HG03378 (cell line): ENCODE data around the gene CAVIN1.
"Not testable (repeated sequence)": the region's sequence is repeated elsewhere in the genome, so short reads cannot be mapped to it uniquely, and the experiment has no call there.

Experiments
- ATAC-seq: cut with Tn5 transposase; IDR thresholded peaks from one replicate; pipeline ENCODE4 v1.9.1; 2021; ENCODE audit warnings: mild to moderate bottlenecking, moderate library complexity; ENCODE audit not compliant: unreplicated experiment

Gene CAVIN1, protein sequence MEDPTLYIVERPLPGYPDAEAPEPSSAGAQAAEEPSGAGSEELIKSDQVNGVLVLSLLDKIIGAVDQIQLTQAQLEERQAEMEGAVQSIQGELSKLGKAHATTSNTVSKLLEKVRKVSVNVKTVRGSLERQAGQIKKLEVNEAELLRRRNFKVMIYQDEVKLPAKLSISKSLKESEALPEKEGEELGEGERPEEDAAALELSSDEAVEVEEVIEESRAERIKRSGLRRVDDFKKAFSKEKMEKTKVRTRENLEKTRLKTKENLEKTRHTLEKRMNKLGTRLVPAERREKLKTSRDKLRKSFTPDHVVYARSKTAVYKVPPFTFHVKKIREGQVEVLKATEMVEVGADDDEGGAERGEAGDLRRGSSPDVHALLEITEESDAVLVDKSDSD

DNA sequence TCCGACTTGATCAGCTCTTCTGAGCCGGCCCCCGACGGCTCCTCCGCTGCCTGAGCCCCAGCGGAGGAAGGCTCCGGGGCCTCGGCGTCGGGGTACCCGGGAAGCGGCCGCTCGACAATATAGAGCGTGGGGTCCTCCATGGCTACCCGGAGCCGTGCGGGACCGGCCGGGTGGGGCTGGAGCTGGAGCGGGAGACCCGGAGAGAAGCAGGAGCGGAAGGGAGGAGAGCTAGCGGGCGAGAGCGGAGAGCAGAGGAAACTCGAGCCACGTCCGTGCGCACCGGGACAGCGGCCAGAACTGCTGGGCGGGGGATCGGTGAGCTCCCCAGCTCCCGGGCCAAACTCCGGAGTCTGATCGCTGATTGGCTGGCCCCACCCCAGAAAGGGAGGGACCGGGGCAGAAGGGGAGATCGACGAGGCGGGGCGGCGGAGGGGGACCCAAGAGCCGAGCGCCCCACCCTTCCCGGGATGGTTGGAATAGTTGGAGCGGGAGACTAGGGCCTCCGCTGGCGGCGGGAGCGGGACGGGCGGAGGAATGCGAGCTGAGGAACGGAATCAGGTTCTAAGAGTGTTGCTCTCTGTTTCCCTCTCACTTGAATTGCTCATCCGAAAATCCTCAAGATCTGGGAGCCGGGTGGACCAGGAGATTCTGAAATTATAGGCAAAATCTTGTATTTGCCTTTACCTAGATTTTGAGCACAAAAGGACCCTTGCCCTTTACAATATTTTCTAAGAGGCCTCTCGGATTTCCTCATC lies at the start of gene CAVIN1:
CAVIN1 (minus strand) TSS at position 299 of the 755 bp plus-strand sequence; CDS start at position 140, 159 bp downstream.
- ATAC-seq: no peak

DNA sequence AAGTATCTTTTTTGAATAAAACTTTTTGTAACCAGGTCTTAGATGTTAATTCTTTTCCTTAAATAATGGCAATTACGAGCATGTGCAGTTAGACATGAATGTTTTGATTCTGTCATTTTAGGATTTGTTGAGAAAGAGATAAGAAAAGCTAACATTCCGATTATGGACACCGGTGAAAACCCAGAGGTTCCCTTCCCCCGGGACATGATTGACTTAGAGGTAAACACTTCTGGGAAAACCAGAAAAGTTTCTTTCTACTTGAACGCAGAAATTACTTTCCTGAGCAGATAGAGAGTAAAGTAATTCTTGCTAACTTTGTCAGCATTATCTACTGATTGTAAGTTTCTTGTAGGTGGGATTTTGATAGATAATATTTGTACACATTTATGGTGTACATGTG lies 44.8 kb upstream of the CAVIN1 start:
- ATAC-seq: no peak

DNA sequence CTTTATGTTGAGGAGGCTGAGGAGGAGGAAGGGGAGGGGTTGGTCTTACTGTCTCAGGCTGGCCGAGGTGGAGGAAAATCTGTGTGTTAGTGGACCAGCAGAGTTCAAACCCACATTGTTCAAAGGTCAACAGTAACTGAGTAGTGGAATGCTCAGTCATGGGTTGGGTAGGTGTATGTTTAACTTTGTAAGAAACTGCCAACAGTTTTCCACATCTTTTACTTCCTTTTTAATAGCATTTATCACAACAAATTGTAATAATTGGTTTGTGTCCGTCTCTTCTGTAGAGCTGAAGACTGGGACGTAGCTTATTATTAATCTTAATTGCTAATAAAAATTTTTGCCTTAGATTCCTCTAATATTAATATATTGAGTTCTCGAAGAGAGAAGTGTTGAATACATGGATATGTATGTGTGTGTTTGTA lies 40.9 kb upstream of the CAVIN1 start:
- no peak for ATAC-seq

DNA sequence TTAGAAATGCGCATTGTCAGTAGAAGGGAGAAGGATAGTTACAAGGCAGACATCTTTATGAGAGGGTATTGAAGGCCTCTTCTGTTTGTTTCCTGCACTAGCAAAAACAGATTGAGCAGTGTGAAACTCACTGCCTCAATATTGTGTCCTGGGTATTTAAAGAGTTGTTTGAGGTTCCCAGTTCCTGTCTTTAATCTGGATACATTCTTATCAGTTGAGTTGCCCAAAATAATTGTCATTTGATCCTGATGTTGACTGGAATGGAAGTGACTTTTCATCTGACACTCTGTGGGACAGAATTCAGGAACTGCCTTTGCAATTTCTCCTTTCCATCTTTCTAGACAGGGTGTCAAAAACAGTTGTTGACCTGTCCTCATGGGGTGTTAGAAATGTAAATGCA lies 37.3 kb upstream of the CAVIN1 start:
- ATAC-seq: no peak

DNA sequence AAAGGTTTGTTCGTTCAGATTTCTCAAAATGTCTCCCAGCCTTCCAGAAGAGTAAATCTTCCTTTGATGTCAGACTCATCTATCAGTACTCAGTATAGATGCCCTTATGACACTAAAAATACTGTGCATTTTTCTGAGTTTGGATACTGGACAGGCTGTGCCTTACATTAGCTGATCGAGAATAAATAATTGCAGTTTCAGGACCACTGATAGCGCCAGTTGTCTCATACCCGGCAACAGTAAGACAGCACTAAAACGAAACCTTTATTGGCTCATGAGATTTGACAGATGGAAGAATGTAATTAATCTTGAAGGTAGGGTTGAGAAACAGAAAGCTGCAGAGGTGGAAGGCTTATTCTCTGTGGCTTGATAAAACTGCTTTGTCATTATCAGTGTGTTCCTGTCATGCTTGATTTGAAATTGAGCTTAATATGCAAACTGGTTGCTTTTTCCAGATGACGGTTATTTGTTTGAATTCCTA lies 36.8 kb upstream of the CAVIN1 start:
- ATAC-seq: no peak

DNA sequence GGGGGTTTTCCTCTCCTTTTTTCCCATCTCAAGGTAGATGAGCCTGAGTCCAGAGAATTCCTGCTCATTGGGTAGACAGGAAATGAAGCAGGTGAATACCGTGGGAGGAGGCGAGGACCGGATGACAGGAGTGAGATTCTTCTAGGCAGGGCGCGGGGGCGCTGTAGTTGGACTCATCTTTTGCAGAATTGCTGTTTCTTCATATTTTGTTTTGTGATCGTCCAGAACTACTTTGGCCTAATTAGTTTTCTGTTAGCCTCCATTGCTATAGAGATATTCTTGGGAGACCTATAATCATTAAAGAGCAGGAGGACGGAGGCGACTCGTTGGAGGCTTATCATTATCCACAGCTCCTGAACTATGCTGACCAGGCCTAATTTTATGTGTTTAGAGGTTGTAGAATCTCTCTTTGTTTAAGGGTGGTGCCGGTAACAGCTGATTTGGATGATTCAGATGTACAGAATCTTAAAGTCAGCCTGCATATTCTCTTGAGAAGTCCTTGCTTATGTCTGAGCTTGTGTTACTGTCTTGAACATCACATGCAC lies 36.3 kb upstream of the CAVIN1 start:
- ATAC-seq: no peak

DNA sequence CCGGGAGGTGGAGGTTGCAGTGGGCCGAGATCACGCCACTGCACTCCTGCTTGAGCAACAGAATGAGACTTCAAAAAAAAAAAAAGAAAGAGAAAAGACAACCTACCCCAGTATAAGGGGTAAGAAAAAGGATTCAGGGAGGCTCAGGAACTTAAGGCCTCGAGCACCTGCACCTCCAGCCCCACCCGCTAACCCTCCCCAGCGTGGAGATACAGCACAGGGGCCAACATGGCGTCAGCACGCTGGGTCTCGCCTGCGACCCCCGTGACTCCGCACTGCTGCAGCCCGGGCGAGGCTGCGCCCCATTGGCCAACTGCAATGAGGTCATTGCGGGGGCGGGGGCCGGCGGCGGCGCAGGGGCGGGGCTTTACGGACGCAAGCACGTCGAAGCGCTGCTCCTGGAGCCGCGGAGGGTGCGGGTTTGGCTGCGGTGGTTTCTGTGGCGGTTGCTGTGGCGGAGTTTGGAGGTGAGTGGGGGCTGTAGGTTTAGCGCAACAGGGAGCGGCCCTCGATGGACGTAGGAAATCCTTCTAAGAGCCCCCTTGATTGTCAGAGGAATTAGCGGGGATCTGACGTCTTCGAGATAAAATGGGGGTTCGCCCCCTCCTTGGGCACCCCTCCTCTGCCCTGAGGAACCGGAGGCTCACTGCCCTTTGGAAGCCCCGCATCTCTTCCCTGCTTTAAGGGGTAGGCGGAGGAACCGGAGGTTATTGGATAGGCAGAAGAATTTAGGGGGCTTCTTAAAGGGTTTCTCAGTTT lies 35.6 kb upstream of the CAVIN1 start, which contains the start of gene ATP6V0A1:
ATP6V0A1 (plus strand) TSS at position 382 of the 759 bp plus-strand sequence. CDS start 2,017 bp downstream, outside the sequence.
- ATAC-seq: peak; percentile 38

DNA sequence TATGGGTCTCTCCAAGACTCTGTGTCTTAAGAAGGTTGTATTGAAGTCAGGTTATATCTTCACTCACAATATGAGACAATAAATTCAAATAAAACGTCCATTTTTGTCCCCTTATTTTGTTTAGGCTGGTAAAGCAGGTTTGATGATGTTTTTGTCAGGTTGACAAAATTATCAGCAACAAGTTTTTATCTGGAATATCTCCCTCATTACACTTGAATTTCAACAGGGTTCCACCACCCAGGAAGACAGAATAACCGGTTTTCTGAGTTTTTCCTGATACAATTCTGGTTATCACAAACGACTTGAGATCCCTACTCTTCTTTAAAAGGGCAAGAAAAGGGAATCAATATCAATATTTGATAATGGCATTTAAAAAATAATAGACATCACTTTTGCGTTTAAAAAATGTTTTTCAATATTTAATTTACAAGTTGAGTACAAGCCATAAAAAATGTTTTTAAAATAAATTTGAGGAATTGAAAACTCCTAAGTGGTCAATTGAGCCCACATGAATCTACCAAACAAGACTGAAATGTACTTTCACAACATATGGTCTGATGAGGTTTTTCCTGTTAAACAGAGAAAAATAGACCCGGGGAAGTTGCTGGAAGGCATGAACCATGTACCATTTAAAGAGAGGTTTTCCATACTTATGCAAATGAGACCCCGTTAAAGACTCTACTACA lies 34.2 kb upstream of the CAVIN1 start:
- no peak for ATAC-seq

DNA sequence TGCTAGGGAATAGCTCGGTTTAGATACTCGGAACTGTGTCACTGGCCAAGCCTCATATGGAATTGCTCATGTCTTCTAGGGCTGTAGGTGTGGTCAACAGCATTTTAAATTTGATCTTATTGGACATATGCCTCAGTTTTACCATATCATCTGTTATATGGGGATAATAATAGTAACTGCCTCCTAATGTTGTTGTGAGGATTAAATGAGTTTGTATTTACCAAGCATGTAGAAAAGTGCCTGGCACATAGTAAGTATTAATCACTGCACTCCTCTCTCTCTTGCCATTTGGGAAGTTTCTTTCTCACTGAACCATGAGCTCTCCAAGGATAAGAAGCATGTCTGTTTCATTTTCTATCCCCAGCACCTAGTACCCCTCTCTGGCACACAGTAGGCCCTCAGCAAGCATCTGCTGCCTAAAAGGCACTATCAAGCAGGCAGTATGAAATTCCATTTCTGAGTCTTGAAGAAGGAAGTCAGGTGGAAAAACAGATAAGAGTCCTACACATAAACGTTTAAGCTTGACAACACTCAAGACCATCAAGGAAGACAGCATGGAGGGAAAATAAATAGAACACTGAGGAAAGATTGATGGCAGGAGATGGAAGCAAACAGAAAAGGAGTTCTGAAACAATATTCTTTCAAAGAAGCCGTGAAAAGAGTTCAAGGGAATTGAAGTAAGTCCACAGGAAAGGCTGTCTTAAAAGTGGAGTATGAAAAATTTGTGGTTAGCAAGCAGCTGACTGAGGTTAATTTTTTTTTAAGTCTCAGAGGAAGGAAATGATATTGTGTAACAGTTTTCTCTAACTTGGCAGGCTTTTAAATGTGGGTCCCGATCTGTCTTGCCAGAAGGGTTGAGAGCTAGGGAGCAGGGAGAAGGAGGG lies 33.4 kb upstream of the CAVIN1 start:
- peak; percentile 35 for ATAC-seq

DNA sequence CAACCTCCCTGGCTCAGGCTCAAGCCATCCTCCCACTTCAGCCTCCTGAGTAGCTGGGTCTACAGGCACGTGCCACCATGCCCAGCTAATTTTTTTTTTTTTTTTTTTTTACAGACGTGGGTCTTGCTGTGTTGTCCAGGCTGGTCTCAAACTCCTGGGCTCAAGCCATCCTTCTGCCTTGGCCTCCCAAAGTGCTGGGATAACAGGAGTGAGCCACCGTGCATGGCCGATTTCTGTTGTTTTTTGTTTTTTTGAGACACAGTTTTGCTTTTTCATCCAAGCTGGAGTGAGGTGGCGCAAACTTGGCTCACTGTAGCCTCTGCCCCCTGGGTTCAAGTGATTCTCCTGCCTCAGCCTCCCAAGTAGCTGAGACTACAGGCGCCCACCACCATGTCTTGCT lies 31.9 kb upstream of the CAVIN1 start:
- not testable (repeated sequence) for ATAC-seq

DNA sequence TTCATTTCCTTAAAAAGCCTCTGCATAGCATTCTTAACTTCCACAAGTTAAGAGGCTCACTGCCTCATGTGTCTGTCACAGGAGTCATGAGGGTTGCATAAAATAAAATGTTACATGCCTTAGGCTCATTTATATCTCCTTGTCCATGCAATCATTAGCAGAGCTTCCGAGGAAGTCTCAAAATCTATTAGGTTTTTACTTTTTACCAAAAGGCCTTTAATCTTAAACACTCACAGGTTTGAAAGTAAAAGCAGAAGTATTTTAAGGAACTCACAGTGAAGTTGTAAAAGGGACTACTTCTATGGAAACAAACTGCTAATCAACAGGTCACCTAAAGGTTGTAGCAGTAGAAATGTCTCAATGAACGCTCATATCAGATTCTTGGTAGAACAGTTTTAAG lies 30.4 kb upstream of the CAVIN1 start:
- ATAC-seq: no peak

DNA sequence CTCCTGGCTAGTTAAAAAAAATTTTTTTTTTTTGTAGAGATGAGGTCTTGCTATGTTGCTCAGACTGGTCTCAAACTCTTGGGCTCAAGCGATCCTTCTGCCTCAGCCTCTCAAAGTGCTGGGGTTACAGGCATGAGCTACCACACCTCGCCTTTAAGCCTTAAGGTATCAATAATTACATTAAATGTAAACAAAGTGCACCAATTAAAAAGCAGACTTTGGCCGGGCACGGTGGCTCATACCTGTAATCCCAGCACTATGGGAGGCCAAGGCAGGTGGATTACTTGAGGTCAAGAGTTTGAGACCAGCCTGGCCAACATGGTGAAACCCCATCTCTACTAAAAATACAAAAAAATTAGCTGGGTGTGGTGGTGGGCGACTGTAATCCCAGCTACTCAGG lies 28.2 kb upstream of the CAVIN1 start:
- ATAC-seq: not testable (repeated sequence)

DNA sequence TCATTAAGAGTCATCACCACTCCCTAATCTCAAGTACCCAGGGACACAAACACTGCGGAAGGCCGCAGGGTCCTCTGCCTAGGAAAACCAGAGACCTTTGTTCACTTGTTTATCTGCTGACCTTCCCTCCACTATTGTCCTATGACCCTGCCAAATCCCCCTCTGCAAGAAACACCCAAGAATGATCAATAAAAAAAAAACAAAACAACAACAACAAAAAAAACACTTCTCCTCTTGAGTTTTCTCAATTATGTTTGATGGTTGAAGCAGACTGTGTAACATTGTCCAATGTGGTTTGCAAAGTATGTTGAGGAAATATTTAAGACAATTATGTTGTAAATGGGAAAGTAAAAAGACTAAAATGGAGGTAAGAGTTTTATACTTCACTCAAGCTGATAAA lies 26.8 kb upstream of the CAVIN1 start:
- ATAC-seq: not testable (repeated sequence)

DNA sequence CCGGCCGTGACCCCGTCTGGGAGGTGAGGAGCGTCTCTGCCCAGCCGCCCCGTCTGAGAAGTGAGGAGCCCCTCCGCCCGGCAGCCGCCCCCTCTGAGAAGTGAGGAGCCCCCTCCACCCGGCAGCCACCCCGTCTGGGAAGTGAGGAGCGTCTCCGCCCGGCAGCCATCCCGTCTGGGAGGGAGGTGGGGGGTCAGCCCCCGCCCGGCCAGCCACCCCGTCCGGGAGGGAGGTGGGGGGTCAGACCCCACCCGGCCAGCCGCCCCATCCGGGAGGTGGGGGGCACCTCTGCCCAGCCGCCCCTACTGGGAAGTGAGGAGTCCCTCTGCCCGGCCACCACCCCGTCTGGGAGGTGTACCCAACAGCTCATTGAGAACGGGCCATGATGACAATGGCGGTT lies 26.1 kb upstream of the CAVIN1 start:
- not testable (repeated sequence) for ATAC-seq

DNA sequence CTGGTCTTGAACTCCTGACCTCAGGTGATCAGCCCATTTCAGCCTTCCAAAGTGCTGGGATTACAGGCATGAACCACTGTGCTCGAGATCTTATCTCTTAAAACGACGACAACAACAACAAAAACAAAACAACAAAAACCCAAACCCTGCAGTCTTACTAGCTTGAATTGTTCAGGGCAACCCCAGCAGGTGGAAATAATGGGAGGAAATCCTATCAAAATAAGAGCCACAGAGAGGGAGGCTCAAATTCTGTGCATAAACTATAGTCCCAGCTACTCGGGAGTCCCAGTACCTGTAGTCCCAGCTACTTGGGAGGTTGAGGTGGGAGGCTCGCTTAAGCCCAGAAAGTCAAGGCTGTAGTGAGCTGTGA lies 19.1 kb upstream of the CAVIN1 start:
- no peak for ATAC-seq

DNA sequence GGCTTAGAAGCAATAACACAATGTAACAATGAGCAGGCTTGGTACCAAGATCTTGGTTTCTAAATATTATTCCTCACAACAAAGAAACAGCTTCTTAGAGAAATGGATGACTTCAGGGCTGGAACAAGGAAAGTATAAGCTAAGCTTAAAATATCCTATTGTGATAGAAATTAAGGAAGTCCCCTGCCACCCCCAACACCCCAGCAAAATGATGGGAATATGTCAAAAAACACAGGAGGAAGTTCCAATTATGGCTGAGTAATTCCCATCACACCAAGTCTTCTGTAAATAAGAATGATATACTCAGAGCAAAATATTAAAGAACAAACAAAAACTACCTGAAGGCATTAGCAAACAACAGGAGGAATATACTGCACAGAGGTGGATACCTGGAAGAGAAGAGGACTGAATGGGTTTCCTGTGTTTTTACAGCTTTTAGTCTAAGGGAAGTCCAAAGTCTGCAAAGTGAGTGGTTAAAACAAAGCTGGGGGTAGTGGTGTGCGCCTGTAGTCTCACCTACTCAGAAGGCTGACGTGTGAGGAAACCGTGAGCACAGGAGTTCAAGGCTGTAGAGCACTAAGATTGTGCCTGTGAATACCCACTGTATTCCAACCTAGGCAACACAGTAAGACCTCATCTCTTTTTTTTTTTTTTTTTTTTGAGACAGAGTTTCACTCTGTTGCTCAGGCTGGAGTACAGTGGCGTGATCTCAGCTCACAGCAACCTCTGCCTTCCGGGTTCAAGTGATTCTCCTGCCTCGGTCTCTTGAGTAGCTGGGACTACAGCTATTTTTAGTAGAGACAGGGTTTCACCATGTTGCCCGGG lies 18.5 kb upstream of the CAVIN1 start:
- ATAC-seq: no peak

DNA sequence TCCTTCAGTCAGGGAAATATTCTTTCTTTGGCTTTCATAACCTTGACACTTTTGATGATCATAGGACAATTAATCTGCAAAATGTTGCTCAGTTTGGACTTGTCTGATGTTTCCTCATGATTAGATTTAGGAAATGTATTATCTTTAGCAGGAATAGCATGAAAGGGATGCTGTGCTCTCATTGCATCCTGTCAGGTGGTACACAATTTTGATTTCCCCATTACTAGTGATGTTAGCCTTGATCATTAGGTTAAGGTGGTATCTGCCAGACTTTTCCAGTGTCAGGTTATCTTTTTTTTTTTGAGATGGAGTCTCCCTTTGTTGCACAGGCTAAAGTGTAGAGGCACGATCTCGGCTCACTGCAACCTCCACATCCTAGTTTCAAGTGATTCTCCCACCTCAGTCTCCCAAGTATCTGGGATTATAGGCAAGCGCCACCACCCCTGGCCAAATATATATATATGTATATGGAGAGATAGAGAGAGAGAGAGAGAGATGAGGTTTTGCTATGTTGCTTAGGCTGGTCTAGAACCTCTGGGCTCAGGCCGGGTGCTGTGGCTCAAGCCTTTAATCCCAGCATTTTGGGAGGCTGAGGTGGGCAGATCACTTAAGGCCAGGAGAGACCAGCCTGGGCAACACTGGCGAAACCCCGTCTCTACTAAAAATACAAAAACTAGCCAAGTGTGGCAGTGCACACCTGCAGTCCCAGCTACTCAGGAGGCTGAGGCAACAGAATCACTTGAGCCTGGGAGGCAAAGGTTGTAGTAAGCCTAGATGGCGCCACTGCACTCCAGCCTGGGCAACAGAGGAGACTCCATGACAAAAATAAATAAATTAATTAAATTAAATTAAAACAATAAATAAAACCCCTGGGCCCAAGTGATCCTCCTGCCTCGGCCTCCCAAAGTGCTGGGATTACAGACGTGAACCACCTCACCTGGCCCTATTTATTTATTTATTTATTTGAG lies 15.8 kb upstream of the CAVIN1 start:
- no peak for ATAC-seq
